GM23248 (cell line): Measurements from ENCODE around the gene ZNF764. TPM values are rescaled to one million over a fixed set of nuclear protein-coding genes. Genes with fewer than 3 reads are reported as not detected.

Experiments
- DNase-seq: peaks from one replicate; pipeline ENCODE4 v3.0.0-alpha.2; 2015
- H2AFZ ChIP-seq: fragments of 200-600 bp; sonication (generic); 2 replicates; pipeline ENCODE4 v1.6.1; 2016; ENCODE audit warnings: antibody characterized with exemption
- H3F3A ChIP-seq: fragments of 200-600 bp; sonication (generic); 2 replicates; pipeline ENCODE4 v1.6.1; 2016; ENCODE audit warnings: mild to moderate bottlenecking, antibody characterized with exemption, mixed run types; ENCODE audit not compliant: insufficient read depth
- H3K27ac ChIP-seq: fragments of 200-600 bp; sonication (generic); 2 replicates; pipeline ENCODE4 v1.5.1; 2016; ENCODE audit warnings: mild to moderate bottlenecking
- H3K27me3 ChIP-seq: fragments of 200-600 bp; sonication (generic); replicated peaks from 2 replicates; pipeline ENCODE4 v1.6.1; 2016; ENCODE audit warnings: mild to moderate bottlenecking; ENCODE audit not compliant: insufficient read depth
- H3K36me3 ChIP-seq: fragments of 200-600 bp; sonication (generic); 2 replicates; pipeline ENCODE4 v1.6.1; 2016; ENCODE audit warnings: low read depth, mild to moderate bottlenecking
- H3K4me1 ChIP-seq: fragments of 200-600 bp; sonication (generic); 2 replicates; pipeline ENCODE4 v1.6.1; 2016; ENCODE audit warnings: mild to moderate bottlenecking; ENCODE audit not compliant: insufficient read depth
- H3K4me2 ChIP-seq: fragments of 200-600 bp; sonication (generic); one replicate; pipeline ENCODE4 v1.6.1; 2016; ENCODE audit warnings: mild to moderate bottlenecking; ENCODE audit not compliant: unreplicated experiment
- H3K4me3 ChIP-seq: fragments of 200-600 bp; sonication (generic); 2 replicates; pipeline ENCODE4 v1.5.1; 2016; ENCODE audit warnings: mild to moderate bottlenecking
- H3K79me2 ChIP-seq: fragments of 200-600 bp; sonication (generic); 2 replicates; pipeline ENCODE4 v1.6.1; 2016; ENCODE audit warnings: mild to moderate bottlenecking; ENCODE audit not compliant: insufficient read depth
- H3K9ac ChIP-seq: fragments of 200-600 bp; sonication (generic); 2 replicates; pipeline ENCODE4 v1.6.1; 2016; ENCODE audit warnings: mild to moderate bottlenecking
- H3K9me2 ChIP-seq: fragments of 200-600 bp; sonication (generic); 2 replicates; pipeline ENCODE4 v1.6.1; 2016; ENCODE audit warnings: mixed run types, mild to moderate bottlenecking, moderate library complexity; ENCODE audit not compliant: insufficient read depth
- H3K9me3 ChIP-seq: fragments of 200-600 bp; sonication (generic); one replicate; pipeline ENCODE4 v1.6.1; 2017; ENCODE audit warnings: low read depth
- H4K20me1 ChIP-seq: fragments of 200-600 bp; sonication (generic); 2 replicates; pipeline ENCODE4 v1.6.0; 2016; ENCODE audit not compliant: insufficient read depth
- EZH2 ChIP-seq: fragments of 200-600 bp; sonication (generic); IDR thresholded peaks from 2 replicates; pipeline ENCODE4 v1.6.1; 2018; ENCODE audit warnings: antibody characterized with exemption, mild to moderate bottlenecking; ENCODE audit not compliant: insufficient read depth, poor library complexity, severe bottlenecking
- EZH2phosphoT487 ChIP-seq: fragments of 200-600 bp; sonication (generic); IDR thresholded peaks from 2 replicates; pipeline ENCODE4 v1.6.1; 2018; ENCODE audit warnings: antibody characterized with exemption, moderate library complexity, mild to moderate bottlenecking, low read depth; ENCODE audit not compliant: insufficient read depth
- WGBS, 2 experiments: methylation state at CpG; one replicate each; pipeline ENCODE4 v1.1.6; 2015 to 2017; ENCODE audit warnings: low lambda C conversion rate in 2 of 2, low coverage in 1 of 2; ENCODE audit errors: missing lambda C conversion rate in 2 of 2; 5-methylcytosine and 5-hydroxymethylcytosine counted together
- in situ Hi-C: fragments of 300-500 bp; cut with MboI; formaldehyde crosslinking; loops from 2 replicates; pipeline ENCODE4 v1.15.0; 2020
- polyA plus RNA-seq: library from polyadenylated mRNA; unstranded; fragments of >200 nt; fragmentation: Nextera tagmentation; extraction: Ambion mirVana; gene quantifications from 2 replicates; pipeline ENCODE4 v1.2.1, GENCODE V29; 2016
- total RNA-seq: library from RNA; depleted of rRNA; stranded (reverse); fragments of >200 nt; shearing (Covaris generic); gene quantifications from 2 replicates; pipeline ENCODE4 v1.2.3, GENCODE V29; 2014

ZNF764 gene
- total and polyA plus RNA-seq, 2 experiments from 2014 or later: 3.0 to 8.8 TPM

DNA sequence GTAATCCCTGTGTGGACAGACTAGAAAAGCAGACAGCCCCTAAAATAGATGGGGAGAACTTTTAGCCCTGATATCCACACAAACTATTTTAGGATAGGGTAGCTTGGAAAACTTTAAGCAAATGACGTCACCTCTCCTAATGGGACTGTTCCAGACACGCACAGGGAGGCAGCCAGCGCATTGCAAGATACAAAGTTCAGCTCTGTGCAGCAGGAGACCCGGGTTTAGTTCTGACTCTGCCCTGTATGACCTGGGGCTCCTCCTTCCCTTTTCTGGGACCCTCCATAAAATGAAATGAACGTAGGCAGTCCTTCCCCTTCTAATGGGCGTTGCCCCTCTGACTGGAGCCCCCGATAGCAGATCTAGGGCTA, 45.8 kb upstream of the ZNF764 start:
- in situ Hi-C loops: loop anchor here (25.0 kb wide), 1 partner anchor 467 kb away; no protein-coding TSS in a partner anchor
- peaks cover 23% of the 10 kb centered on the region for H3F3A ChIP-seq
- peaks cover 14% of the 10 kb centered on the region for H3K79me2 ChIP-seq
- no peak overlapping the region for H3K4me2 ChIP-seq
- 42 to 45% methylated on average over 7 of the region's 7 CpGs for WGBS, 2 experiments
- no peak for TF ChIP-seq EZH2phosphoT487
- TF ChIP-seq EZH2: no peak
- H3K27ac ChIP-seq: peak overlapping the region; percentile 61
- no peaks in the 10 kb centered on the region for H3K9me3 ChIP-seq
- H3K27me3 ChIP-seq: no peaks in the 10 kb centered on the region
- H2AFZ ChIP-seq: no peak overlapping the region
- DNase-seq: peak; percentile 71
- no peaks in the 10 kb centered on the region for H4K20me1 ChIP-seq
- no peak overlapping the region for H3K4me3 ChIP-seq
- H3K9ac ChIP-seq: peak overlapping the region; percentile 27
- H3K36me3 ChIP-seq: 0 out of 2 replicates have a peak, but pooled peaks cover 10% of the 10 kb centered on the region
- H3K4me1 ChIP-seq: peaks cover 17% of the 10 kb centered on the region
- H3K9me2 ChIP-seq: no peaks in the 10 kb centered on the region

DNA sequence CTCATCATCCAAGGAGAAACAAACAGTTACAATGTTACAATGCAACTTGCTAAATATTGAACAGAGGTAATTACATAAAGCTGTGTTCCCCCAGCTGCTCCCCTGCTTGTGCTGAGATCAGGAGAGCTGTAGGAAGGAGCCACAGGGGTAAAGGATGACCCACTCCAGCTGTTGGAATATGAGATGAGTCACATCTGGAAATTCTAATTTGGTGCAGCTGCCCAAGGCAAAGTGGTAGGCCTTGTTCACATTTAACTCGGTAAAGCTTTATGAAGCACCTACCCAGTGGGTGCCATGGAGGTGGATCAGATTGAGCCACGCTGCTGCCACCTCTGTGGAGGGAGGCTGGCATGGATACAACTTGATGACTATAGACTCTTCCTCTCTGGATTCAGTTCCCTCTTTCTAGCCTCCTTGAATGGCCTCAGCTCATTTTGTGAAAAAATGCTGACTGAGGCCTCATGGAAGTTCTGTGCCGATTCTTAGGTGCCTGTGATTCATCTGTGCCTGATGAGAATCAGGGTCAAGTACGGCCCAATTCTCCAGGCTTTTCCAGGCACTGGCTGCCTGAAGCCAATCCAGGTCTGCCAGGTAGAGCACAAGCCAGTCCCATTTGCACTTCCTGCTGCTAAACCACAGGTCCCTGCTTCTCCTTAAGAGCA, 44.6 kb upstream of the ZNF764 start:
- 15 to 20% methylated on average over 4 of the region's 4 CpGs for WGBS, 2 experiments
- in situ Hi-C loops: loop anchor here (25.0 kb wide), 1 partner anchor 465 kb away; no protein-coding TSS in a partner anchor

DNA sequence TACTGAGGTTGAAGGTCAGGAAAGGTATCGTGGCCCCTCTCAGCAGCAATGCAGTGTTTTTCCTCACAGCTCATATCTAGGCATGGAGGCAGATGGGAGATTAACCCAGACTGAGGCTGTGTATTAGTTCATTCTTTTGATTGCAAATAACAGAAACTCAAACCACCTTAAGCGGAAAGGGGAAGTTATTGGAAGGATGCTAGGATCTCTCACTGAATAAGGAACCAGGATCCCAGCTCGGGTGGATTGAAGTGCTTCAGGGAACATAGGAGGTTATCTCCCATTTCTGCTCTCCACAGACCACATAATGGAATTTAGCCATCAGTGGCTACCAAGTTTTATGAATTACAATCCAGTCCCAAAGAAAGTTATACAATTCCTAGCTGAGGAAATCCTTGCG, 43.8 kb upstream of the ZNF764 start:
- H3F3A ChIP-seq: peaks cover 23% of the 10 kb centered on the region
- no peak overlapping the region for H3K4me3 ChIP-seq
- H3K27me3 ChIP-seq: no peaks in the 10 kb centered on the region
- H3K9ac ChIP-seq: no peak overlapping the region
- WGBS, 2 experiments: 75 to 78% methylated on average over 4 of the region's 4 CpGs
- H3K4me1 ChIP-seq: peaks cover 17% of the 10 kb centered on the region
- 0 out of 2 replicates have a peak, but pooled peaks cover 10% of the 10 kb centered on the region for H3K36me3 ChIP-seq
- H3K4me2 ChIP-seq: no peak overlapping the region
- H4K20me1 ChIP-seq: no peaks in the 10 kb centered on the region
- no peaks in the 10 kb centered on the region for H3K9me3 ChIP-seq
- H3K79me2 ChIP-seq: no peaks in the 10 kb centered on the region; the same call in 1 of the 2 replicates
- in situ Hi-C loops: loop anchor here (25.0 kb wide), 1 partner anchor 465 kb away; no protein-coding TSS in a partner anchor
- H2AFZ ChIP-seq: no peak overlapping the region
- DNase-seq: no peak
- peak overlapping the region; percentile 61; the same call in 1 of the 2 replicates for H3K27ac ChIP-seq
- TF ChIP-seq EZH2 (no peak), EZH2phosphoT487 (no peak)
- no peaks in the 10 kb centered on the region for H3K9me2 ChIP-seq

More for the DNA sequence above, 44.6 kb upstream of the ZNF764 start:
- Histone ChIP-seq H3K9me2 (no peaks in the 10 kb centered on the region), H3K27me3 (no peaks in the 10 kb centered on the region), H3K9ac (peak overlapping the region; percentile 44), H3K36me3 (0 out of 2 replicates have a peak, but pooled peaks cover 10% of the 10 kb centered on the region), H3K4me2 (peak overlapping the region; percentile 44), H3K79me2 (peaks cover 2% of the 10 kb centered on the region), H3K9me3 (no peaks in the 10 kb centered on the region), H4K20me1 (no peaks in the 10 kb centered on the region), H3K4me1 (peaks cover 17% of the 10 kb centered on the region), H3K4me3 (no peak overlapping the region), H2AFZ (no peak overlapping the region), H3K27ac (peak overlapping the region; percentile 61), H3F3A (peaks cover 23% of the 10 kb centered on the region)
- TF ChIP-seq EZH2phosphoT487: no peak
- TF ChIP-seq EZH2: no peak
- peak; percentile 73 for DNase-seq

DNA sequence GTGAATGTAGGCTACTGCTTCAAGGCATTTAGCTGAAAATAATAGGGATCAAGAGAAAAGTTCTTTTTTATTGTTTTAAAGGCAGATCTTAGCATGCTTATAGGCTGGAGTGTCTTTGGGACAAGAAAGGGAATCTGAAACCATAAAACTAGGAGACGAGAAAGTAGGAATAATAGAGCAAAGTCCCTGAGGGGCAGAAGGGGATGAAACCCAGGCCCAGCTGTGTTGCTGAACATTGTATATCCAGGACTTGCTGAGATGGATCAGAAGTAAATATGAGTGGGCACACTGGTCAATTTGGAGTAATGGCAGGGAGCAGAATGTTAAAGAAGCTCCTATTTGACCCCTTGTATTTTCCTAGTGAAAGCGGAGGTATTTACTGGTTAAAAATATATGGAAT, 42.8 kb upstream of the ZNF764 start:
- Histone ChIP-seq H3K4me1 (peaks cover 17% of the 10 kb centered on the region), H3K4me2 (no peak overlapping the region), H3K79me2 (no peaks in the 10 kb centered on the region), H3K27ac (no peak overlapping the region), H3K9me3 (no peaks in the 10 kb centered on the region), H3F3A (peaks cover 23% of the 10 kb centered on the region), H3K9ac (no peak overlapping the region), H2AFZ (no peak overlapping the region), H4K20me1 (no peaks in the 10 kb centered on the region), H3K4me3 (no peak overlapping the region), H3K9me2 (no peaks in the 10 kb centered on the region), H3K27me3 (no peaks in the 10 kb centered on the region), H3K36me3 (0 out of 2 replicates have a peak, but pooled peaks cover 10% of the 10 kb centered on the region)
- DNase-seq: no peak
- in situ Hi-C loops: loop anchor here (25.0 kb wide), 1 partner anchor 464 kb away; no protein-coding TSS in a partner anchor
- WGBS, 2 experiments: 97 to 100% methylated on average over 2 of the region's 2 CpGs
- TF ChIP-seq EZH2 (no peak), EZH2phosphoT487 (no peak)
